Left lobe of liver (tissue), 2 donors: ENCODE results near the gene PHF12. TPM values are rescaled to one million over a fixed set of nuclear protein-coding genes. Genes with fewer than 3 reads are reported as not detected.
"Not testable (repeated sequence)": the region's sequence is repeated elsewhere in the genome, so short reads cannot be mapped to it uniquely, and the experiment has no call there.

Experiments used
- ATAC-seq: fragments of 200-7000 bp; cut with Tn5 transposase; one replicate; pipeline ENCODE4 v1.9.1; 2020; ENCODE audit warnings: mild to moderate bottlenecking, moderate library complexity
- DNase-seq: peaks from one replicate; pipeline ENCODE4 v3.0.0-alpha.2; 2020; ENCODE audit warnings: low spot score
- total RNA-seq: library from RNA; stranded (reverse); gene quantifications from one replicate; pipeline ENCODE4 v1.2.1, GENCODE V29; 2021
- donor health status: DM: no; HTN: no; CAD: no; lungs with moderate emphysema.
- donor health status: DM: no; HTN: yes; CAD: no.

Gene PHF12
- total RNA-seq, 1 donor from 2014 or later, result 15.2 TPM

GRCh38 chr17:28937044-28937729, 14.1 kb downstream of the PHF12 start:
- ATAC-seq, result peak; percentile 66
- peak; percentile 71 for DNase-seq

- ATAC-seq (peak; percentile 7), DNase-seq (no peak)
These were observed 15.4 kb downstream of the PHF12 start for GRCh38 chr17:28935744-28936460.

GRCh38 chr17:28934508-28934907, 16.8 kb downstream of the PHF12 start:
- ATAC-seq, DNase-seq: not testable (repeated sequence)

GRCh38 chr17:28929787-28930186, 21.5 kb downstream of the PHF12 start:
- DNase-seq (no peak), ATAC-seq (no peak)

GRCh38 chr17:28928061-28928460, 23.3 kb downstream of the PHF12 start:
- no peak for DNase-seq
- ATAC-seq, result no peak

- ATAC-seq (no peak), DNase-seq (no peak)
These were observed 24.5 kb downstream of the PHF12 start for GRCh38 chr17:28926786-28927185.

- ATAC-seq, result no peak
- no peak for DNase-seq
These were observed 25.0 kb downstream of the PHF12 start for GRCh38 chr17:28926366-28926765.

GRCh38 chr17:28925912-28926365, 25.4 kb downstream of the PHF12 start:
- ATAC-seq (peak; percentile 35), DNase-seq (no peak)

GRCh38 chr17:28920201-28920600, 31.1 kb downstream of the PHF12 start:
- ATAC-seq (no peak), DNase-seq (no peak)

GRCh38 chr17:28918295-28918694, 33.0 kb downstream of the PHF12 start:
- DNase-seq, result no peak
- no peak for ATAC-seq

GRCh38 chr17:28917465-28917864, 33.9 kb downstream of the PHF12 start:
- ATAC-seq (no peak), DNase-seq (no peak)

- ATAC-seq (no peak), DNase-seq (no peak)
These were observed 34.3 kb downstream of the PHF12 start for GRCh38 chr17:28917029-28917428.

- ATAC-seq (peak; percentile 73), DNase-seq (no peak)
These were observed 34.9 kb downstream of the PHF12 start for GRCh38 chr17:28916302-28916934.

GRCh38 chr17:28912938-28913333, 38.4 kb downstream of the PHF12 start:
- no peak for ATAC-seq

GRCh38 chr17:28912281-28912937, 38.9 kb downstream of the PHF12 start:
- ATAC-seq, result peak; percentile 65

More at GRCh38 chr17:28912938-28913333, 38.4 kb downstream of the PHF12 start:
- DNase-seq, result no peak

GRCh38 chr17:28911411-28912045, 39.8 kb downstream of the PHF12 start:
- DNase-seq, result no peak
- no peak for ATAC-seq

More at GRCh38 chr17:28912281-28912937, 38.9 kb downstream of the PHF12 start:
- no peak for DNase-seq

GRCh38 chr17:28910534-28910933, 40.8 kb downstream of the PHF12 start:
- ATAC-seq (no peak), DNase-seq (no peak)

GRCh38 chr17:28908640-28909167, 42.6 kb downstream of the PHF12 start:
- peak; percentile 54 for ATAC-seq
- no peak for DNase-seq

GRCh38 chr17:28907709-28908475, 43.4 kb downstream of the PHF12 start:
- no peak for ATAC-seq
- DNase-seq, result no peak
